HG03460 (cell line): ENCODE results near the gene COPZ1.
"Not testable (repeated sequence)": the region's sequence is repeated elsewhere in the genome, so short reads cannot be mapped to it uniquely, and the experiment has no call there.

Source experiments
- ATAC-seq: cut with Tn5 transposase; IDR thresholded peaks from one replicate; pipeline ENCODE4 v1.9.1; 2021; ENCODE audit not compliant: unreplicated experiment

COPZ1 gene

GRCh38 chr12:54331461-54331860 lies 6.5 kb downstream of the COPZ1 start:
- no peak for ATAC-seq

- no peak for ATAC-seq
Observed at GRCh38 chr12:54333420-54334034, 8.6 kb downstream of the COPZ1 start.

GRCh38 chr12:54337280-54337842 lies 12.4 kb downstream of the COPZ1 start:
- no peak for ATAC-seq

GRCh38 chr12:54337854-54338650 lies 13.1 kb downstream of the COPZ1 start:
- no peak for ATAC-seq

GRCh38 chr12:54338698-54339296 lies 13.9 kb downstream of the COPZ1 start:
- no peak for ATAC-seq

GRCh38 chr12:54340846-54341245 lies 15.9 kb downstream of the COPZ1 start:
- ATAC-seq = no peak

GRCh38 chr12:54341378-54342300 lies 16.7 kb downstream of the COPZ1 start:
- ATAC-seq = no peak

GRCh38 chr12:54349036-54349435 lies 24.1 kb downstream of the COPZ1 start:
- ATAC-seq = no peak

GRCh38 chr12:54349679-54350078 lies 24.7 kb downstream of the COPZ1 start:
- no peak for ATAC-seq

GRCh38 chr12:54350743-54351142 lies 25.8 kb downstream of the COPZ1 start:
- no peak for ATAC-seq

- no peak for ATAC-seq
Observed at GRCh38 chr12:54351341-54351740, 26.4 kb downstream of the COPZ1 start.

GRCh38 chr12:54352022-54352531 lies 27.1 kb downstream of the COPZ1 start:
- ATAC-seq = no peak

- no peak for ATAC-seq
Observed at GRCh38 chr12:54352891-54353874, 28.3 kb downstream of the COPZ1 start.

GRCh38 chr12:54354271-54354670 lies 29.3 kb downstream of the COPZ1 start:
- not testable (repeated sequence) for ATAC-seq

- ATAC-seq = no peak
Observed at GRCh38 chr12:54355104-54355815, 30.3 kb downstream of the COPZ1 start.

- ATAC-seq = no peak
Observed at GRCh38 chr12:54356228-54356627, 31.3 kb downstream of the COPZ1 start.

- no peak for ATAC-seq
Observed at GRCh38 chr12:54356951-54357356, 32.0 kb downstream of the COPZ1 start.

- ATAC-seq = no peak
Observed at GRCh38 chr12:54357506-54358190, 32.7 kb downstream of the COPZ1 start.
